HG03139 (cell line): ENCODE measurements around the gene AGRN.
"Not testable (repeated sequence)": the region's sequence is repeated elsewhere in the genome, so short reads cannot be mapped to it uniquely, and the experiment has no call there.

Source experiments
- ATAC-seq: cut with Tn5 transposase; IDR thresholded peaks from one replicate; pipeline ENCODE4 v1.9.1; 2021; ENCODE audit not compliant: unreplicated experiment

Gene AGRN

GRCh38 chr1:1075148-1075935, 55.4 kb downstream of the AGRN start:
- ATAC-seq, result no peak

GRCh38 chr1:1077396-1077795, 57.5 kb downstream of the AGRN start:
- not testable (repeated sequence) for ATAC-seq

- ATAC-seq, result no peak
Measured at GRCh38 chr1:1079408-1080121, 59.6 kb downstream of the AGRN start.

- ATAC-seq, result no peak
Measured at GRCh38 chr1:1080122-1080757, 60.3 kb downstream of the AGRN start.

- no peak for ATAC-seq
Measured at GRCh38 chr1:1080951-1081310, 61.0 kb downstream of the AGRN start.

- ATAC-seq, result no peak
Measured at GRCh38 chr1:1081311-1082238, 61.7 kb downstream of the AGRN start.

- ATAC-seq, result no peak
Measured at GRCh38 chr1:1082239-1082775, 62.4 kb downstream of the AGRN start.

- ATAC-seq, result no peak
Measured at GRCh38 chr1:1082776-1083415, 63.0 kb downstream of the AGRN start.

- no peak for ATAC-seq
Measured at GRCh38 chr1:1083416-1084371, 63.8 kb downstream of the AGRN start.

GRCh38 chr1:1084372-1085170, 64.7 kb downstream of the AGRN start:
- no peak for ATAC-seq

GRCh38 chr1:1085171-1085841, 65.4 kb downstream of the AGRN start:
- ATAC-seq, result no peak

- no peak for ATAC-seq
Measured at GRCh38 chr1:1085911-1086841, 66.3 kb downstream of the AGRN start.

GRCh38 chr1:1086911-1087341, 67.0 kb downstream of the AGRN start:
- no peak for ATAC-seq

- ATAC-seq, result no peak
Measured at GRCh38 chr1:1087351-1088028, 67.6 kb downstream of the AGRN start.

- no peak for ATAC-seq
Measured at GRCh38 chr1:1088029-1088800, 68.3 kb downstream of the AGRN start.
